ENCODE data around the gene SPATA31C1.
"Not testable (repeated sequence)": the region's sequence is repeated elsewhere in the genome, so short reads cannot be mapped to it uniquely, and the experiment has no call there.

DNA sequence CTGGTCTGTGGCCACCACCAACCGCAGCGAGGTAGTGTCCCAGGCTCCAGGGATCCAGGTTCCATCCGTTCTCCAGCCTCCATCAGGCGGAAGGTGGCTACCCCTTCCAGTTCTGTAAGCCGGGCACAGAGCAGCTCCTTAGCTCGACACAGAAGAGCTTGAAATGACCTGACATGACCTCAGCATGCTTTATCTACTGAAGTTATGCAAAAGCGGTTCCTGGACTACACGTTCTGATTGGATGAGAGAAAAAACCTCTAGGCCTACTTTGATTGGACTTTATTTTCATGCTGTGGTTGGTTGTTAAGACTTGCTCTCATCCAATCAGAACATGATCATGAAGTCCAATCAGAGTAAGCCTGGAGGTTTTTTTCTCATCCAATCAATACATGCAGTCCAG lies 21.3 kb downstream of the SPATA31C1 start:
- not testable (repeated sequence) for TF ChIP-seq CTCF, EZH2phosphoT487 (IDR thresholded peaks at IDR 0.05; ENCODE audit: low read length)

All from MM.1S (cell line).